T-helper 1 cell (primary cell): ENCODE measurements around the gene SLC28A3.
"Not testable (repeated sequence)": the region's sequence is repeated elsewhere in the genome, so short reads cannot be mapped to it uniquely, and the experiment has no call there.

Experiments used
- DNase-seq, 5 donors: peaks; one replicate each; pipeline ENCODE4 v3.0.0-alpha.2; 2012 to 2020
- total RNA-seq, 4 donors: gene quantifications; one replicate each; lab custom pipeline; 2026; lab: John Stamatoyannopoulos, UW

SLC28A3 gene, protein sequence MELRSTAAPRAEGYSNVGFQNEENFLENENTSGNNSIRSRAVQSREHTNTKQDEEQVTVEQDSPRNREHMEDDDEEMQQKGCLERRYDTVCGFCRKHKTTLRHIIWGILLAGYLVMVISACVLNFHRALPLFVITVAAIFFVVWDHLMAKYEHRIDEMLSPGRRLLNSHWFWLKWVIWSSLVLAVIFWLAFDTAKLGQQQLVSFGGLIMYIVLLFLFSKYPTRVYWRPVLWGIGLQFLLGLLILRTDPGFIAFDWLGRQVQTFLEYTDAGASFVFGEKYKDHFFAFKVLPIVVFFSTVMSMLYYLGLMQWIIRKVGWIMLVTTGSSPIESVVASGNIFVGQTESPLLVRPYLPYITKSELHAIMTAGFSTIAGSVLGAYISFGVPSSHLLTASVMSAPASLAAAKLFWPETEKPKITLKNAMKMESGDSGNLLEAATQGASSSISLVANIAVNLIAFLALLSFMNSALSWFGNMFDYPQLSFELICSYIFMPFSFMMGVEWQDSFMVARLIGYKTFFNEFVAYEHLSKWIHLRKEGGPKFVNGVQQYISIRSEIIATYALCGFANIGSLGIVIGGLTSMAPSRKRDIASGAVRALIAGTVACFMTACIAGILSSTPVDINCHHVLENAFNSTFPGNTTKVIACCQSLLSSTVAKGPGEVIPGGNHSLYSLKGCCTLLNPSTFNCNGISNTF
- total RNA-seq = 0 to 0.08 (median 0) reads per million in 4 donors

DNA sequence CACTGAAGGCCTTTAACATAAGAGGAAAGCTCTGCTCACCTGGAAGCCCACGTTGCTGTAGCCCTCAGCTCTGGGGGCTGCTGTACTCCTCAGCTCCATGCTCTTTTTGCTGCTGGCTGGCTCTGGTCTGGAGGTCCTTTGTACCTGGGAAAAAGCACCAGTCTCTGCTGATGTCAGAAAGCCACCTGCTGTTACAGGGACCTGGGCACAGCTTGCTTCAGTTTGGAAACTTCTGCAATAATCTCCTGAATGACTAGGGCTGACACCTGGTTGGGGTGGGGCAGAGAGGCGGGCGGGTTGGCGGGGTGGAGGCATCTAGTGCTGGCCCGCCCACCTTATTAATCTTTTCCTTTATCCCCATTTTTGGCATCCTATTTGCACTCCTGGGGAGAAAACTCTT is at the start of gene SLC28A3:
Gene SLC28A3, minus strand, starts transcription at position 224 of the 400 bp plus-strand sequence. Its CDS starts 125 bp downstream, at position 99.
- DNase-seq = no peak

DNA sequence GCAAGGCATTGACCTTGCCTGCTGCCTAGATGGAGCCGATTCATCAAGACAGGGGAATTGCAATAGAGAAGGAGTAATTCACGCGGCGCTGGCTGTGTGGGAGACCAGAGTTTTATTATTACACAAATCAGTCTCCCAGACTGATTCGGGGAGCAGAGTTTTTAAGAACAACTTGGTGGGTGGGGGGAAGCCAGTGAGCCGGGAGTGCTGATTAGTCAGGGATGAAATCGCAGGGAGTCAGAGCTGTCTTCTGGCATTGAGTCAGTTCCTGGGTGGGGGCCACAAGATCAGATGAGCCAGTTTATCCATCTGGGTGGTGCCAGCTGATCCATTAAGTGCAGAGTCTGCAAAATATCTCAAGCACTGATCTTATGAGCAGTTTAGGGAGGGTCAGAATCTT is 49.7 kb upstream of the SLC28A3 start:
- not testable (repeated sequence) for DNase-seq

DNA sequence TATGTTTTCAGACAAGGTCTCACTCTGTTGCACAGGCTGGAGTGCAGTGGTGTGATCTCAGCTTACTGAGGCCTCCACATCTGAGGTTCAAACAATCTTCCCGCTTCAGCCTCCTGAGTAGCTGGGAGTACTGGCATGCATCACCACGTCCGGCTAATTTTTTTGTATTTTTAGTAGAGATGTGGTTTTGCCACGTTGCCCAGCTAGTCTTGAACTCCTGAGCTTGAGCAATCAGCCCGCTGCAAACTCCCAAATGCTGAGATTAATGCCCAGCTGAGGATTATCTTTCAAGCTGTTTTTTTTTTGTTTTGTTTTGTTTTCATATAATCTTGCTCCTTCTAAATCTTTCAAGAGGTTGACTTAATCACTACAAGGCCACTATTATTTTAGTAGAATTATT is 47.3 kb upstream of the SLC28A3 start:
- DNase-seq = no peak

DNA sequence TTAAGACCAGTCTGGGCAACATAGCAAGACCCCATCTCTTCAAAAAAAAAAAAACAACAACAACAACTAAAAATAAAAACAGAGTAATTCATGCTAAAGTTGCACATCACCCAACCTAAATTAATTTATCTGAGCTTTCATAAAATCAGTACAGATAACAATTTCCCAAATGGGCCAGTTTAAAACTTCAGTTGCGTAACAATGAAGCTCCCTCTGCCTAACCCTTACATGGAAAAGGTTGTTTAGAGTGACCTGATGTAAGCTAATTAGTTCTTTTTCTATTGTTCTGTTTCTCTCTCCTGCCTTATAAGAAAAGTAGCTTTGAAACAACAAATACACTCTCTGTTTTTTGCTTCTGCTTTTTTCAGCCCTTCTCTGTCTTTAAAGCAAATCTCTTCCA is 46.2 kb upstream of the SLC28A3 start:
- DNase-seq = no peak

DNA sequence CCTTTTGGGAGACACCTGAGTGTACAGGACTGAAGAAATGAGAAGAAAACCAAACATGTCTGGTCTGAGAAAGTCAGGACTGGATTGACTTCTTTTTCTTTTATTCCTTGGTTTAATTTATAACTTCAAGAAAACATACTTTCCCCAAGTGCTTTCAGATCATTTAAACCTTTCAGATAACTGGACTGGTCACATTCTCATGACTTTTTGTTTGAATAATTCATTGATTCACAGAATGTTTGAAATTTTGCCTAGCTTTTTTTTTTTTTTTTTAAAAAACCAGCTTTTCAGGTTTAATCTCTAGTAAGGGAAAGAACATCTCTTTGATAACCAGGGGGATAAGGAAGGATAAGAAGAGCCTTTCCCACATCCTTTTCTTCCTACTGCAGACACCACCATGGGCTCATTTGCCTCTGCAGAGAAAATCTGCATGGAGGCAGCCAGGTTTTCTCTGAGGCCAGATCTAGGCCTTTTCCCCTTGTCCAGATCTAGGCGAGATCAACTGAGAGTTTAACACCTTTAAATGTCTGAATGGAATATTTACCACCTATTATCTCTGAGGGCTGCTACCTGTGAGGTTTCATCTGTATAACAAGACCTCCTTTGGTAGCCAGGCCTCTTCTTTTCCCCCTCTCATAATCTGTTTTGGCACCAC is 45.0 kb upstream of the SLC28A3 start:
- no peak for DNase-seq

DNA sequence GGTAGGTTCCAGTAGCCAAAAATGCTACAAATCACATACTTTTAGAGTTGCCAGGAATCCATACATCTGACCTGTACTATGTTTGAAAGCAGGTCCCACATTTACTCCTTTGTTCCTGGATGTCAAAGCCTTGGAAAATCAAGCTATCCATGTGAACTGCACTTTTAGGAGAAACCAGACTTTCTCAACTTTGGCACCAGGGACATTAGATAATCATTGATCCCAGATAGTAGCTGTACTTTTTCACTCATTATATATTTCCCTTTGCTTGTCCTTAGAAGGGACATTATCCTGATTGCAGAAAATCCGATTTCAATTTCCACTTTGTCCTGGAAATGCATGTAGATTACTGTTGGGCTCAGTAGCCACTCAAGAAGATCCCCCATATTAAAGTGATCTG is 44.1 kb upstream of the SLC28A3 start:
- no peak for DNase-seq

DNA sequence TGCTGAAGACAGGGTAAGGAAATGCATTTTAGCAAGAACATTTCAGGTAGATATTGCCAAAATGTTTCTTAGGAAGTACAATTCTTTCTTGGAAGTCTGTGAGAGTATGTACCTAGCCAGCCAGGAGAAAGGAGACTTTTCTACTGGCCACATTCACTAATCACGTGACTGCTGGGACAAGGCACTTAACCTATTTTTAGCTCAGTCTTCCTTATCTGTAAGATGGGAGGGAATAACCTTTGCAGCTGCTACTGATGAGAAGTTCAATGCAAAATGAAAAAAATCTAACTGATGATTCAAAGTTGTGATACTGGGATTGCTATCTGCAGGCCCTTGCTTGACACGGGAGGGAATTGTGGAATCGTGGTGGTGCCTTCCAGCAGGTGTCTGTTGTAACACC is 42.6 kb upstream of the SLC28A3 start:
- DNase-seq = no peak

DNA sequence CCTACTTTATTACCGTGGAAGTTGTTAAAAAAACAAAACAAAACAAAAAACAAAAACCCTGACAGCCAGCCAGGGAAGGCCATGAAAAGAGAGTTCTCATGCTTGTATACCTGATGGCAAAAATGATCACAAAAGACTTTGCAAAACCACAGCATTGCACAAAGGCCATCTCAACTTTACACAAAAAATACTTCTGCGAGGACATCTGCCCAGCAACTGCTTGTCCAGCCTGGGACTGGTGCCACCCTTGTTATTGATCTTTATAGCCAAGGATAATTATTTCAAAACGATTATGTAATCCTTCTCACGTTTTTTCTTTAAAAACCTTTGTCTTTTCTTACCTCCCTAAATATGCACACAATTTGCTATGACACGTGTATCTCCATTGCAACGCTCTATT is 42.2 kb upstream of the SLC28A3 start:
- DNase-seq = no peak

DNA sequence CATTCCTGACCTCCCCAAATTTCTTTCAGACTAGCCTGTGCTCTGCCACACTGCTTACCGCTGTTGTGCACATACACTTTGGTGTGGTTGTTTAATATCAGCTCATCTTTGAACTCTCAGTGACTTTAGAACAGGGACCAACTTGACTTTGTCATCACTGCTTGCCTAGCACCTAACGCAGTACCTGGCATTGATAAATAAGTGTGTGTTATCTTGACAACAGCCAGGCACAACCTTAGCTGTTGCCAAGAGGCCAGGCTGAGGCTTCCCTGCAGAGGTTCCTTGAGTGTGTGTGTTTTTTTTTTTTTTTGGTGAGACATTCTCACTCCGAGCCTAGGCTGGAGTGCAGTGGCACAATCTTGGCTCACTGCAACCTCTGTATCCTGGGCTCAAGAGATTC is 41.0 kb upstream of the SLC28A3 start:
- DNase-seq = no peak

DNA sequence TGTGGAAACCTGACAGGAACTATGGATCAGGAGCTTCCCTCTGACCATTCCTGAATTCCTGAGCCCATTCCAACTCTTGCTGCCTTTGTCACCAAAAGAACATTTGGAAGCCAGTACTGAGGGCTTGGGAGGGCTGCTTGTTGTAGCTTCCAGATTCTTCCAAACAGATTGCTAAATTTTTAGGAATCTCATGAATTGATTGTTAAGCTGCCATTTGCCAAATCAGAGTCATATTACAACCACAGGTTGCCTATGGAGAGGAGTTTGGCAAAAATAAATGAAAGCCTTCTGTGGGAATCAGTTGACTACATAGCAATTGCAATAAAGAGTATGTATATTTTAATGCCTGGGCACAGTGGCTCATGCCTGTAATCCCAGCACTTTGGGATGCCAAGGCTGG is 39.2 kb upstream of the SLC28A3 start:
- no peak for DNase-seq

DNA sequence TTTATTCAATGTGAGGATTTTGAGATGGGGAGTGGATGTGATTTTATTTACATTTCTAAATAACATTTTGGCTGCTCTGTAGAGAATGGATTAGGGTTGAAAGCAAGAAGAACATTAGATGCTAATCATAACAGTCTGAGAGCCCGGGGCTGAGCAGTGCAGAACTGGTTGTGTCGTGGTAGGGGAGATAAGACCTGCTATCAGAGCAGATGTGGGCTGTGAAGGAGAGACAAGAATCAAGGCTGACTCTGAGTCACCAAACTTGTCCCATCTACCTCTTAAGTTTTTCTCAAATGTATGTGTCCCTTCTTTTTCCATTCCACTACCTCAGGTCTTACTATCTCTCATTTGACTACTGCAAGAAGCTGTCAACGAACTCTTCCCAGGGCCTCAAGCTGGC is 35.4 kb upstream of the SLC28A3 start:
- DNase-seq = no peak

DNA sequence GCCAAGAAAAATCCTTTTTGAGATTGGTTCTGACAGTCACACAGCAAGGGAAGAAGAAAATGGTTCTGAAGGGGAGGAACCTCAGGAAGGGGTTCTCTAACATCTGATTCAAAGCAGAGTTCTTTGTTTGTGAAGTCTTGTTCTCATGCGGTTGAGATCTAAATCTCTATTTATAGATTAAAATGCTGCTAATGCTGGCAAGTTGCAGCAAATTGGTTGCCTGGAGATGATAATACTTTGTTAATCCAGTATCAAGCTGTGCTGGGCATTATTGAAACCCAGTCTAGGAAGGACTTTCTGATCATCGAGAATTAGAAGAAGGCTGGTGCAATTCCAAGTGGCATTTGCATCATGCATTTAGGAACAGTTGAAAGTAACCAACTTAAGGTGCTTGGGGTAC is 34.0 kb upstream of the SLC28A3 start:
- DNase-seq = no peak

DNA sequence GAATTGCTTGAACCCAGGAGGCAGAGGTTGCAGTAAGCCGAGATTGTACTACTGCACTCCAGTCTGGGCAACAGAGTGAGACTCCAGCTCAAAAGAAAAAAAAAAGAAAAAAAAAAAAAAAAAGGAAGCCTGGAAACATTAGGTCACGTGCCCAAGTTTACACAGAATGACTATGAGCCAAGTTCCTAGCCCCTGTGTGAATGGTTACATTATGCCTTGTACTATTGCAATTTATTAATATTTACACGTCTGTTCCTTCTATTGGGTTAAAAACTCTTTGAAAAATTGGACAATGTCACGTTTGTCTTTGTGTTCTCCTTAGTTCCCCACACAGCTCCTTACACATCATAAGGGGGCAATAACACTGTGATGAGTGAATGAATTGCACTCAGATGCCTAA is 33.5 kb upstream of the SLC28A3 start:
- no peak for DNase-seq

DNA sequence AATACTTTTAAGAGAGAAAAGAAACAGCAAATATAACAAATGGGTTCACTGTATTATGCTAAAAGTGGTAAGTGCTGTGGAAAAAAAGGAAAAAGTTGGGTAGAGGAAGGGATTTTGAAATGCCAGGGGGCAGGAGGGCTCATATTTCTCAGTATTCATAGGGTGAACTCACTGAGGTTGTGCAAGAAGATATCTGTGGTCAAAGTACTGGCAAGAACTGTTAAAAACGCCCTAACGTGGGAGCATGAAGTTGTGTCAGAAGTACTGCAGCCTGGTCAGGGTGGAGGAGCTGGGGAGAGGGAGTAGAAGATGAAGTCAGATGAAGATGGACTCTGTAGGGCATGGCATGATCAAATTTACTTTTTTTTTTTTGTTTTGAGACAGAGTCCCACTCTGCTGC is 31.2 kb upstream of the SLC28A3 start:
- no peak for DNase-seq

DNA sequence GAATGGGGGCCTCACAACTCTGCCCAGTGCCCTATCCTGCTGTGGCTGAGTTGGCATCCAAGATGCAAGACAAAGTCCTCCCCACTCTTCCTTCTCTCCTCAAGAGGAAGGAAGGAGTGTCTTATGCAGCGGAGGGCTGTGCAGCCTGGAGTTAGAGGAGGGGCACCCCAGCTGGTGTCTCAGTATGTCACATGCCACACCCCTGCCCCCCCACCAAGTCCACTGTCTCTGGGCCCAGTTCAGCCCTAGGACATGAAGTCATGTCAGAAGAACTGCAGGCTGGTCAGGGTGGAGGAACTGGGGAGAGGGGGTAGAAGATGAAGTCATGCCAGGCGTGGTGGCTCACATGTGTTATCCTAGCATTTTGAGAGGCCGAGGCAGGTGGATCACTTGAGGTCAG is 28.0 kb upstream of the SLC28A3 start:
- DNase-seq = no peak

DNA sequence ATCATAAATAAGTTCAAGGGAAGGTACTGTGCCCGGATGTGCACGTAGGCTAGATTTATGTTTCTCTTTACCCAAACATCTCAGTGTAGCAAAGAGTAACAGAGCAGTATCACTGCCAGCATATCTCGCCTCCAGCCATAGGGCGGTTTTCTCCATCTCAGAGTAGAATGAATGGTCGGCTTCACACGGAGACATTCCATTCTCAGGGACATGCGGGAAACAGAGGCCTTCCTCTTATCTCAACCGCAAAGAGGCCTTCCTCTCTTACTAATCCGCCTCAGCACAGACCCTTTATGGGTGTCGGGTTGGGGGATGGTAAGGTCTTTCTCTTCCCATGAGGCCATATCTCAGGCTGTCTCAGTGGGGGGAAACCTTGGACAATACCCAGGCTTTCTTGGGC is 27.2 kb upstream of the SLC28A3 start:
- not testable (repeated sequence) for DNase-seq

DNA sequence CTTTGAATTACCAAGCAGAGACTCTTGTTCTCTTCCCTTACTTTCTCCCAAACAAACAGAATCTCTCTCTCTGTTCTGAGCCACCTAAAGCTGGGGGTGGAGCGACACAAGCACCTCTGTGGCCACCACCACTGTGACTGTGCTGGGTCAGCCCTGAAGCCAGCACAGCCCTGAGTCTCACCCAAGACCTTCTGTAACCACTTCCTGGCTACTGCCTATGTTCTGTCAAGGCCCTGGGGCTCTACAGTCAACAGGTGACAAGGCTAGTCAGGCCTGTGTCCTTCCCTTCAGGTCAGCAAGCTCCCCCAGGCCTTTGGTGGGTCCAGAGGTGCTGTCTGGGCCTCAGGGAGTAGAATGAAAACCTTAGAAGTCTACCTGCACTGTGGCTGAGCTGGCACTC is 26.1 kb upstream of the SLC28A3 start:
- no peak for DNase-seq

DNA sequence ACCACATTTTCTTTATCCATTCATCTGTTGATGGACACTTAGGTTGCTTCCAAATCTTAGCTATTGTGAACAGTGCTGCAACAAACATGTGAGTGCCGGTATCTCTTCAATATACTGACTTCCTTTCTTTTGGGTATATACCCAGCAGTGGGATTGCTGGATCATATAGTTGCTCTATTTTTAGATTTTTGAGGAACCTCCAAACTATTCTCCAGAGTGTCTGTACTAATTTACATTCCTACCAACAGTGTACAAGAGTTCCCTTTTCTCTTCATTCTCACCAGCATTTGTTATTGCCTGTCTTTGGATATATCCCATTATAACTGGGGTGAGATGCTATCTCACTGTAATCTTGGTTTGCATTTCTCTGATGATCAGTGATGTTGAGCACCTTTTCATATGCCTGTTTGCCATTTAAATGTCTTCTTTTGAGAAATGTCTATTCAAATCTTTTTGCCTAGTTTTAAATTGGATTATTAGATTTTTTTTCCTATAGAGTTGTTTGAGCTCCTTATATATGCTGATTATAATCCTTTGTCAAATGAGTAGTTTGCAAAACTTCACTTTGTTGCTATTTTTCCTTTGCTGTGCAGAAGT is 24.4 kb upstream of the SLC28A3 start:
- not testable (repeated sequence) for DNase-seq

DNA sequence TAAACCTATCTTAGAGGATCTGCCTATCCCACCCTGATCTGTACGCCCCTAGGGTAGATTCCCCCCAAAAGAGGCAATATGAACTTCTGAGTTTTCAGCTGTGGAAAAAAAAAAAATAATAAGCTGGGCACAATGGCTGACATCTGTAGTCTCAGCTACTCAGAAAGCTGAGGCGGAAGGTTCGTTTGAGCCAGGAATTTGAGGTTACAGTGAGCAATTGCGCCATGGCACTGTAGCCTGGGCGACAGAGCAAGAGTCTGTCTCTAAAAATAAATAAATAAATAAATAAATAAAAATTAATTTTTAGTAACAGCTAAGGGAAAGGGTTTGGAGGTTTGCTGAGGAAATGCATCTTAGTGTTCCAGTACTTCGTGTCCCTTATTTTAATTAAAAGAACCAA is 21.1 kb upstream of the SLC28A3 start:
- DNase-seq = no peak

DNA sequence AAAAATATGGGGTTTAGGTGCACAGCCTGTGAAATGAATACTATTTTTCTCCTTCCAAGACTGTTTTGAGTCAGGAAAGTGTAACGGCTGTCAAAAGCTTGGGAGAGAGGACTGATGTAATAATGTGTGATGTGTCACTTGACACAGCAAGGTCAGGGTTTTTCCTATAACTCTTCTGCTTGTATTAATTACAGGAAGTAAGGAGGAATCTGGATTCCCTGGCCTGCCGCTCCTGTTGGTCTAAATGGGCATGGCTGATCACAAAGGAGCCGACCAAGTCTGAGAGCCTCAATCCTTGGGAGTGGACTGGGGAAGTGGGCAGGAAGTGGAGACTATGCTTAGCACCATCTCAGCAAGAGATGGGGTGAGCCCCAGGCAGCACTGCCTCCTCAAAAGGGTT is 16.7 kb upstream of the SLC28A3 start:
- no peak for DNase-seq

DNA sequence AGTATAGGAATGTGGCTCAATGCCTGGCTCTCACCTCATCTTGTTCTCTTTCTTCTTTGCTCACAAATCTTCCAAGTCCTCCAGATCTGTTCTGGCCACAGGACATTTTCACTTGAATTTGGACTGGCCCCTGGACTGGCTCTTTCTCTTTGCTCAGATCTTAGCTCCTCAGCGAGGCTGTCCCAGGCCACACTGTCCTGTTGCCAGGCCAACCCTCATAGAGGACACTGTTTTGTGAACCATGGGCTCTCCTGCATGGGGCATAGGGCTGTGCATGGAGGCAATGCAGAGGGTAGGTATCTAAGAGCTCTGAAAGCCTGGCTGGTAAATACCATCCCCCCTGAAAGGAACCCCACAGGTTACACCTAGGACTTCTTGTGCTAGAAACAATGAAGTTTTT is 13.5 kb upstream of the SLC28A3 start:
- DNase-seq = no peak

DNA sequence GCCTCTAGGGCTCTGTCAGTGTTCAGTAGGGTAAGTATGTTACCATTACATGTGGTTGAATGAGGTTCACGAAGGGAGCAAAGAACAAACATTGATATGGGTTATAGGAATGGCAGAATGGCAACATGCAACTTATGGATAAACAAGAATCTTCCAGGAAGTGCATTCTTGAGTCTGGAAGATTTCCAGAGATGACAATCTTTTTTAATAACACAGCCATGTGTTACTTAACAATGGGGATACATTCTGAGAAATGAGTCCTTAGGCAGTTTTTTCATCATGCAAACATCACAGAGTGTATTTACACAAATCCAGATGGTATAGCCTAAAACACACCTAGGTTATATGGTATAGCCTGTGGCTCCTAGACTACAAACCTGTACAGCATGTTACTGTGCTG is 9.1 kb upstream of the SLC28A3 start:
- no peak for DNase-seq

DNA sequence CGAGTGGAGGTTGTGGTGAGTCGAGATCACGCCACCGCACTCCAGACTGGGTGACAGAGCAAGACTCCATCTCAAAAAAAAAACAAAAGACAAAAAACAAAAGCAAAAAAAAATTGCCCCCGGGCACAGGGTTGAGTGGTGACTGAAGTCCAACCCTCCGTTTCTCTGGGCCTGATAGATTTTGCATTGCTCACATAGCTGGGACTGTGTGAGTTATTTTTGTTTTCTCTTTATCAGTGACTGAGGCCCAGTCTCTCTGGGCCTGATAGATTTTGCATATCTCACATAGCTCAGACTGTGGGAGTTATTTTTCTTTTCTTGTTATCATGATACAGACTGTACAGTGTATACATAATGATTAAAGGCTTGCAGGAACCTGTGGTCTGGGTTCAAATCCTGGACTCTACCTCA is 2.6 kb upstream of the SLC28A3 start:
- no peak for DNase-seq
